GM15510 (cell line): ENCODE data around the gene ARL5B.

Source experiments
- POLR2A ChIP-seq: IDR thresholded peaks from 3 replicates; pipeline ENCODE4 v1.6.1; 2011; ENCODE audit warnings: borderline replicate concordance; ENCODE audit not compliant: insufficient read length; ENCODE audit errors: extremely low read depth

ARL5B gene

DNA sequence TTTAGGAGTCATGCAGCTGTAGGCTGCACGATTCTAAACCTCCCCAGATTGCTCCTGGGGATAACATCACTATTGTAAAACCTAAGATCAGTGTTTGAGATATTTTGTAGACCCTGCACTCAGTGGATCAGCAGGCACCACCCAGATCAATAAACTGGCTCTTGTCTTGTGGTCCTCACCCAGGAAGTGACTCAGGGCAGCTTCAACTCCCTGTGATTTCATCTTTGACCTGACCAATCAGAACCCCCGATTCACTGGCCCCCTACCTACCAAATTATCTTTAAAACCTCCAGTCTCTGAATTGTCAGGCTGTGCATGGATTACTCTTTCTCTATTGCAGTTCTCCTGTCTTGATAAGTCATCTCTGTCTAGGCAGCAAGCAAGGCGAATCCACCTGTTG, 25.7 kb downstream of the ARL5B start:
- no peak for TF ChIP-seq POLR2A

DNA sequence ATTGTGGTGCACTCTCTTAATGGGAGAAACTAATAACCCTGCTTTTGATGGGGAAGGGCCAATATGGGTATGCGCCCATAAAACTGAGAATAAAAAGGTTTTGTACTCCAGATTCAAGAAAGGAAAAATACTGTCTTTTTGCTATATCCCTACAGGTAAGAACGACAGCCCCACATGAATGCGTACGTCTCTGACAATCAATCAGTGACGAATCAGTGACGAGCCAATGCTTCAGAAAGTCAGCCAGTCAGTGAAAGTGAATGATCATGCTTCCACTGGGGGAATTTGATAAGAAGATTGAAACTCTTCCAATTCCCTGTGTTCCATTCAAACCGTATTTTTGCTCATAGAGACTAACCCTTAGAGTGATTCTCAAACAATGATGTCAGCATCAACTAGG, 26.3 kb downstream of the ARL5B start:
- no peak for TF ChIP-seq POLR2A

DNA sequence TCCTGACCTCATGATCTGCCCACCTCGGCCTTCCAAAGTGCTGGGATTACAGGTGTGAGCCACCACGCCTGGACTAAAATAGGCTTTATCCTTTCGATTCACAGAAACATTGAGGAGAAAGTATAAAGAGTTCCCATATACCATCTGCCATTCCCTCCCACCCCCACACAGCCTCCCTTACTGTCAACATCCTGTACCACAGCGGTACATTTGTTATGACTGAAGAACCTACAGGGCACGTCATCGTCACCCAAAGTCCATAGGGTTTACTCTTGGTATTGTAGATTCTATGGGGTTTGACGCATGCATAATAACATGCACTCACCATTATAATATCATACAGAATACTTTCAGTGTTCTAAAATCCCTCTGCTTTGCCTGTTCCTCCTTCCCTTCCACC, 28.0 kb downstream of the ARL5B start:
- TF ChIP-seq POLR2A, result no peak

DNA sequence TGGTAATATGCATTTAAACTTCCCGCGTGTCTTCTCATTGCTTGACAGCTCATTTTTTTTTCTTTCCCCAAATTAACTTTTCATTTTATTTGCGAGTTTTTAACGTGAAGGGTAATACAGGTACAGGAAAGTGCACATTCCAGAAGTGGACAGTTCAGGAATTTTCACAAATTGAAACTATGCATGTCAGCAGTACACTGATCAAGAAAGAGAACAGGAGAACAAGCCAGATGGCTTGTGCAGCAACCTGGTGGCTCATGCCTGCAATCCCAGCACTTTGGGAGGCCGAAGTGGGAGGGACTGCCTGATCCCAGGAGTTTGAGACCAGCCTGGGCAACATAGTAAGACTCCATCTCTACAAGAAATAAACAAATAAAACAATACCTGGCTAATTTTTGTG, 28.5 kb downstream of the ARL5B start:
- no peak for TF ChIP-seq POLR2A

DNA sequence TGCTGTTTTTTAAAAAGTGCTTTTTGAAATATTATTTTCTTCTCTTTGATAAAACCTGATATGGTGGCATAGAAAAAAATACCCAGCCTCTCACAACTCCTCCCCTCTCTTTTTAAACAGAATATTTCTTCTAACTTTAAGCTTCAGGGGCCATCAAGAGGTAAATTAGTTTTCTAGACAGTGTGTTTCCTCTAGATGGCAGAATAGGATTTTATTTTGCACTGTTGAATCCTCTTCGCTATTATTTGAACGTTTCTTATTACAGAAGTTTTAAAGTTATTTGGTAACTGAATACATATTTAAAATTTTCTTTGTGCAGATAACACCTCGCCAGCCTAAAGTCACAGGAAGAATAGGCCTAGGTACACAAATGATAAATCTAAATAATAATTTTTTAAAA, 30.3 kb downstream of the ARL5B start:
- no peak for TF ChIP-seq POLR2A

DNA sequence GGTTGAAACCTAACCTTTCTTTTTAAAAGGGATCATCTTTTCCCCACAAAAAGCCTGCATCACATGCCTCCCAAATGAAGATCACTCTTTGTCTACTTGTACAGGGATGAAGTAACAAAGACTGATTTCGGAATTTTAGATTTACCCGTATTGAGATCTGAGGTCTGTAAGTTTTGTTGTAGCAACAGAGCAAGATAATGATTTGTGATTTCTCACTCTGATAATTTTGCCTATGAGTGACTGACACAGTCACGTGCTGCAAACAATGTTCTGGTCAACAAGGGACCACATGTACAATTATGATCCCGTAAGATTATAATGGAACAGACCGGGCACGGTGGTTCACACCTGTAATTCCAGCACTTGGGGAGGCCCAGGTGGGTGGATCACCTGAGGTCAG, 31.3 kb downstream of the ARL5B start:
- TF ChIP-seq POLR2A, result no peak

DNA sequence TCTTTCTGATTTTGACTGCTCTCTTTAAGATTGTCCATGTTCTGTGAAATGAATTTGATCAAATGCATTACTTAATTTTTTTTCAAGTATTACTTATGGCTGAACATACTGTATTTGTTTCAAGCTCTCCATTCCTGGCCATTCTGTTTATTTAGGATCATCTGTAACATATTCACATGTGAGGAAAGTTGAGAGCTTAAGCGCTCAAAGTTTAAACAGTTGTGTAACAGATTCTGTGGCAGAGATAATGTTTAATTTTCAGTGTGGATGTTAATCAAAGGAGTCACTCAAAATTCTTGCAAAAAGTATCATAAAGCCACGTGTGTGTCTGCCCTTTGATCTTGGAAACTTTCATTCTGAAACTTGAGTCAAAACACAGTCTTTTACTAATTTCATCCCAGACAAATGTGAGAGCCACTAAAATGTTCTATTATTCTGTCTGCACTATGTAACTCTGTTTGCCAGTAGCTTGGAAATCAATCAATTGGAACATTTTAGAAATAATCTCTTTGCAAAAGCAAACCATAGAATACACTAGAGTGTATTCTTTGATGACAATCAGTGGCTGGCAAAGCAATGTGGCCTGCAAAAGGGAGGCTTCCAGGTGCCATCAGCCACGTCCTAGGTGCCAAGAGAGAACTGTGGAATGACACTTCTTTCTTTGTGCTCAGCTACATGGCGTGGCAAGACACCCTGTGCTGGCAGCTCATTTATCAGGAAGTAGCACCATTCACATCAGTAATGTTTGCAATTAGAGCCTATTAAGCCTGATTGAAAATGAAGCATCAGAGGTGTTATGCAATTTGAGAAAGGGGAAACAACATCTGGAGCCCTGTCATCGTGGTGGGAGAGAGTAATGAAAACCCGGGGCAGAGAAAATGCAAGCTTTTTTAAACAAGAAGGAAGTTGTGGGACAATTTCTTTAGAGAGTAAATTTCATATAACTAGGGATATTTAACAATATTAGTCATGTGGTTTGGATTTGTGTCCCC, 40.9 kb downstream of the ARL5B start:
- TF ChIP-seq POLR2A, result no peak

DNA sequence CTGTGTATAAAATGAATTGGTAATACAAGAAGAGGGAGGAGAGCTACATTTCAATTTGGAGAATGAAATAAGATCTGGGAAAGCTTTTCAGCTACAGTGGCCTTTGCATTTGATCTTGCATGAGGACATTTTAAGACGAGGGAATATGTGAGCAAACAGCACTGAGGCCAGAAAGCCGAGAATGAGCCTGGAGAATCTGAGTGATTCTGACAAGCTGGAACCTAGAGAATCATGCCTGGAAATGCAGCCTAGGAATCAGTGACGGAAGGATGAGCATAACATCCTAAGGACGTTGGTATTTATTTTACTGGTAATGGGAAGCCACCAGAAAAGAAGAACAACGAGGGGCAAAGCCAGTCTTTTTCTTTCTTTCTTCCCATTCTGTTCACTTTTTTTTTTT, 44.3 kb downstream of the ARL5B start:
- no peak for TF ChIP-seq POLR2A

DNA sequence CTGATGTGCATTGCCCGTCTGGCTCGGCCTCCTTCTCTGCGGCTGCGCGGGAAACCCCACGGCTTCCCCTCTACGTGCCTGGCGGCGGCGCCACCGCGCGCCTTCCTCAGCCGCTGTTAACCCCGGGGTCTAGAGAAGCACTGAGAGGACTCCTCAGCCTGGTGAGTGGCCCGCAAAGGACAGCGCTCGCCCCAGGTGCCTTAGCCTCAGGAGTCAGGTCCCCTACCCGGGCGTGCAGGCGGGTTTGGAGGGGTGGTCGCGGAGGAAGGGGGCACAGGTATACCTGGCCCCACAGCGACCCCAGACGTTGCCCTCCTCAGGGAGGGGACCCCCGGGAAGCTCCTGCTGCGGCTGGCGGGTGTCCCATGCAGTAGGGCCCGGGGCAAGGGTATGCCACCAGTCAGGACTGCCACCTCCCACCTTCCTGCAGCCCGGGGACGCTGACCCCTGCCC, 51.0 kb downstream of the ARL5B start:
- no peak for TF ChIP-seq POLR2A

DNA sequence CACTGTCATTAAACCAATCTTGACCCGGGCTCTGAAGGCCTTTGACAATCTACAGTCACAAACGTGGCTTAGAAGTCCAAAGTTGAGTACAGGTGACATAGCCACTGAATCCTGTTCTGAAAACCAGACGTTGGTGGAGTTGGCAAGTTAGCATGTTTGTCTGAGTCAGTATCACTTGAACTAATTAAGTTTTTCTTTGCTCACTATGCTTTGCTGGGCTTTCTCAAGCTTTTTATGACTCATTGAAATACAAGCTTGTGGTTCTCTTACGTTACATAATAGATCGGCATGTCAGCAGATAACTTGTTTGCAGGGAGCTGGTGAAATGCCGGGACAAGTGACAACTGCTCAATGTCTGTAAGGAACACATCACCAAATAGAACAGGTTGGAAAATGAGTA, 53.8 kb downstream of the ARL5B start:
- TF ChIP-seq POLR2A, result no peak

DNA sequence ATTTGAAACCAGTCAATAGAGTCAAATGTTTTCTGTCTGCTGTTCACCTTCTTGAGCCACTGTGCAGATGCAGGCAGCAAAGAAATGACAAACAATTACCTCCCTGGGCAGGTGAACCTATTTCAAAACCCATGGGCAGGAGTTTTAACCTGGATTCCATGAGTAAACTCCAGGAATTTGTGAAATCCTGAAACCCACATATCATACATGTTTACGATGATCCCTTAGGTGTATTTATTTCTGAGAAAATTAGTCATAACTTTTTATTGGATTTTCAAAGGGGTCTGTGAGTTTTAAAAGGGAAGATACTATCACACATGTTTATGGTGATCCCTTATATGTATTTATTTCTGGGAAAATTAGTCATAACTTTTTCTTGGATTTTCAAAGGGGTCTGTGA, 59.8 kb downstream of the ARL5B start:
- no peak for TF ChIP-seq POLR2A

DNA sequence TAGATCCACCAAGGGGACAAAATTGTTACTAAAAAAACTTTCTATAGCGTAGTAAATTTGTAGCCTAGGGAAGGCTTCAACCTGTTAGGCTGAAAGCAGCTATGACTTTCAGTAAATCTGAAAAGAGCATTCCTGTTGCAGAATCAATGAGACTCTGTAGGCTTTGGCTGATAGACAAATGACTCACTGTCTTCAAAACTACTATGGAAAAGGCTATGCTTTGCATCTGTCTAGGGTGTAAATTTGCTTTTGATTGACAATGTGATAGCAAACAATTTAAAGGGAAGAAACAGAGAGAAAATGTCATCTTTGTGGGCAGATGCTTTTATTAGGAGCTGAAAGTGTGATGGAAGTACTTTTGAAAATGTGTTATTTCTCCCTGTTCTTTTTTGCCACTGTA, 60.6 kb downstream of the ARL5B start:
- no peak for TF ChIP-seq POLR2A

DNA sequence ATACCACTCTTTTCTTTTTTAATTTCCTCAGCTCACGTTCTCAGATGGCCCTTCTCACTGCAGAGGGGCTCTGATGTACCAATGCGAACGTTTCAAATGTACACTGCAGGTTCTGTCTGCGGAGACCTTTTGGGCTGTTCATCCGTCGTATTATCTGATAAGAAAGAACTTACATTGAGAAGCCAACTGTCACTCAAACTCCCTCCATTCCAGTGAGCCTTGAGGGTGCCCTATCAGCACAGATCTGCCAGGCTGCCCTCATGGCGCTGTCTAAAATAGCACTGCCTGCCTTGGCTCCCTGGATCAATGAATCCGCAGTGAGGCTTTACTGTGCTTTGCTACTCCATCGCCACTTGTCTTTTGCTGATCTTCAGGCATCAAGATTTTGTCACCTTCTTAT, 61.8 kb downstream of the ARL5B start:
- no peak for TF ChIP-seq POLR2A

DNA sequence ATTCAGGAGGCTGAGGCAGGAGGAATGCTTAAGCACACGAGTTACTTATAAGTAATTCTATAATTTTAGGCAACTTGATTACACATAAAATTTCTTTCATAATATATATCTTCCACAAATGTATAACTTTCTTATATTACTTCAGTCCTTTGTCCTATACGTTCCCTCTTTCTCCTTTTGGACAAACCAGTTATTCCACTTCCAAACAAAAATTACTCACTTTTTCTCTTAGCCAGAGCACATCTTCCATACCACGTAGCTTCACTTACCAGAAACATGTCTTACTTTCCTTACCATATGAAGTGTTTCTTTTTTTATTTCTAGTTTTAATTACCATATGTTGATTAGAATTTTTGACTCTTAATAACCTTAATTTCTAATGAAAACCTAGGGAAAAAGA, 64.6 kb downstream of the ARL5B start:
- no peak for TF ChIP-seq POLR2A
